K562 (cell line): ENCODE data around the gene FGGY. TPM values are rescaled to one million over a fixed set of nuclear protein-coding genes. Genes with fewer than 3 reads are reported as not detected.

Experiments
- ATAC-seq: fragments of 200-7000 bp; cut with Tn5 transposase; 3 replicates; pipeline ENCODE4 v1.9.1; 2020; ENCODE audit warnings: moderate library complexity
- BruUV-seq: library from RNA; stranded (reverse); fragments of 400-500 nt; replicated peaks from 2 replicates; lab custom pipeline; 2021; lab: Mats Ljungman, UMichigan
- CTCF ChIA-PET: fragments of 300-600 bp; formaldehyde crosslinking; extraction: SDS; loops from one replicate; lab custom pipeline; 2021; ENCODE audit warnings: low intra/inter-chr PET ratio; lab: Yijun Ruan, JAX
- POLR2A ChIA-PET: fragments of 300-600, 350-650 bp; sonication (Branson Sonifier 250); formaldehyde crosslinking; extraction: SDS; loops from one replicate; lab custom pipeline; 2021; ENCODE audit warnings: antibody characterized with exemption, inconsistent platforms; lab: Yijun Ruan, JAX
- DNase-seq, 4 experiments: peaks; one replicate each; pipeline versions ENCODE4 v3.0.0 to v3.0.0-alpha.2; 2011 to 2018; ENCODE audit warnings: low spot score in 3 of 4, mixed read lengths in 3 of 4; ENCODE audit errors: extremely low read depth in 1 of 4
- FAIRE-seq: peaks from 2 replicates; lab custom pipeline; 2011; peaks lifted over from hg19 to GRCh38; lab: Jason Lieb, UNC
- H2AFZ ChIP-seq: 2 replicates; pipeline ENCODE4 v1.6.0; 2011; ENCODE audit warnings: low read depth, low read length, control low read depth, inconsistent platforms
- H3K27ac ChIP-seq: fragments of 200-600 bp; 3 replicates; pipeline ENCODE4 v1.8.0; 2011; ENCODE audit warnings: low read depth, mild to moderate bottlenecking, control low read depth, inconsistent platforms, low read length, moderate library complexity, mixed read lengths; ENCODE audit errors: extremely low read depth
- H3K27me3 ChIP-seq, 2 experiments: fragments of 300-600 bp in 1 of 2; 2 replicates in 1 of 2; 3 replicates in 1 of 2; pipeline versions ENCODE4 v1.6.0 to v1.8.0; 2011; ENCODE audit warnings: inconsistent platforms in 2 of 2, low read length in 2 of 2, mild to moderate bottlenecking in 1 of 2, mixed read lengths in 1 of 2, moderate library complexity in 1 of 2; ENCODE audit not compliant: control insufficient read depth in 2 of 2, insufficient read depth in 2 of 2
- H3K36me3 ChIP-seq: fragments of 300-600 bp; 3 replicates; pipeline ENCODE4 v1.8.0; 2011; ENCODE audit warnings: mild to moderate bottlenecking, low read length, inconsistent platforms; ENCODE audit not compliant: control insufficient read depth, insufficient read depth
- H3K4me1 ChIP-seq, 2 experiments: fragments of 200-600 bp in 1 of 2; replicated peaks in 1 of 2; 2 replicates in 1 of 2; 3 replicates in 1 of 2; pipeline versions ENCODE4 v1.5.1 to v1.8.0; 2011; ENCODE audit warnings: inconsistent platforms in 2 of 2, low read length in 2 of 2, mild to moderate bottlenecking in 1 of 2, mixed read lengths in 1 of 2, moderate library complexity in 1 of 2; ENCODE audit not compliant: control insufficient read depth in 2 of 2, insufficient read depth in 2 of 2
- H3K4me2 ChIP-seq: 2 replicates; pipeline ENCODE4 v1.6.1; 2011; ENCODE audit warnings: low read length, control low read depth, inconsistent platforms, mixed read lengths; ENCODE audit not compliant: insufficient read depth
- H3K4me3 ChIP-seq: fragments of 200-600 bp; sonication (generic), shearing (Covaris generic); 2 replicates; pipeline ENCODE4 v1.5.1; 2016; ENCODE audit warnings: control low read depth, inconsistent platforms
- H3K79me2 ChIP-seq: fragments of 200-600 bp; 3 replicates; pipeline ENCODE4 v1.8.0; 2011; ENCODE audit warnings: low read length, inconsistent platforms; ENCODE audit not compliant: control insufficient read depth, insufficient read depth
- H3K9ac ChIP-seq, 2 experiments: 2 replicates each; pipeline versions ENCODE4 v1.6.0 to v1.6.1; 2011; ENCODE audit warnings: low read depth in 2 of 2, low read length in 2 of 2, control low read depth in 1 of 2, inconsistent platforms in 1 of 2, mild to moderate bottlenecking in 1 of 2, mixed read lengths in 1 of 2; ENCODE audit not compliant: insufficient read depth in 1 of 2
- H3K9me1 ChIP-seq: one replicate; pipeline ENCODE4 v1.6.0; 2011; ENCODE audit warnings: inconsistent platforms, mild to moderate bottlenecking, low read length, moderate library complexity; ENCODE audit not compliant: control insufficient read depth, insufficient read depth
- H3K9me3 ChIP-seq: replicated peaks from 2 replicates; pipeline ENCODE4 v1.5.1; 2011; ENCODE audit warnings: low read depth, low read length, inconsistent platforms; ENCODE audit not compliant: control insufficient read depth, insufficient read depth
- H4K20me1 ChIP-seq: replicated peaks from 2 replicates; pipeline ENCODE4 v1.6.1; 2011; ENCODE audit warnings: low read length, inconsistent platforms, mixed read lengths; ENCODE audit not compliant: control insufficient read depth, insufficient read depth
- ETV6 ChIP-seq, 3 experiments: fragments of 150-350 bp in 1 of 3; sonication (generic) in 1 of 3; formaldehyde crosslinking in 1 of 3; IDR thresholded peaks; 2 replicates each; pipeline versions ENCODE4 v1.6.1 to v1.8.0; 2014 to 2022; ENCODE audit warnings: borderline replicate concordance in 2 of 3, low read depth in 2 of 3, antibody characterized with exemption in 1 of 3, low read length in 1 of 3, mild to moderate bottlenecking in 1 of 3, missing genetic modification reagents in 1 of 3
- FOXK2 ChIP-seq, 2 experiments: fragments of 450-650 bp; IDR thresholded peaks in 1 of 2; conservative IDR thresholded peaks in 1 of 2; 2 replicates each; pipeline ENCODE4 v1.6.1; 2016; ENCODE audit warnings: low read depth in 2 of 2, mild to moderate bottlenecking in 1 of 2
- GATAD2A ChIP-seq: fragments of 450-650 bp; IDR thresholded peaks from 2 replicates; pipeline ENCODE4 v1.6.1; 2017
- MCM7 ChIP-seq, 2 experiments: fragments of 450-650 bp; IDR thresholded peaks; 2 replicates each; pipeline ENCODE4 v1.6.1; 2016 to 2018
- PHF8 ChIP-seq: fragments of 200-600 bp; sonication (generic); IDR thresholded peaks from 2 replicates; pipeline ENCODE4 v1.6.1; 2012; ENCODE audit warnings: mixed run types, mild to moderate bottlenecking, inconsistent platforms, low read length, moderate library complexity, borderline replicate concordance
- RBM14 ChIP-seq: fragments of 200-400 bp; formaldehyde crosslinking; IDR thresholded peaks from 2 replicates; pipeline ENCODE4 v1.6.1; 2018; ENCODE audit warnings: low read depth, mild to moderate bottlenecking, low read length, moderate library complexity, borderline replicate concordance; ENCODE audit not compliant: insufficient read depth
- ZNF589 ChIP-seq: fragments of 200-800 bp; sonication (Bioruptor generic); IDR thresholded peaks from 2 replicates; pipeline ENCODE4 v1.6.1; 2016; ENCODE audit warnings: low read depth, missing genetic modification characterization, missing compliant biosample characterization
- WGBS: fragments of 100-300 bp; shearing (Covaris generic); methylation state at CpG from one replicate; pipeline ENCODE4 v1.1.6; 2016; ENCODE audit warnings: low coverage, mixed read lengths; ENCODE audit not compliant: insufficient coverage; ENCODE audit errors: missing lambda C conversion rate; 5-methylcytosine and 5-hydroxymethylcytosine counted together
- in situ Hi-C: fragments of 300-500 bp; cut with MboI; formaldehyde crosslinking; loops from 4 replicates; pipeline ENCODE4 v1.15.0; 2018; ENCODE audit warnings: inconsistent platforms, mixed read lengths
- intact Hi-C: fragments of 100-400 bp; cut with micrococcal nuclease; formaldehyde crosslinking; loops from 2 replicates; pipeline ENCODE4 v1.14.2; 2022
- polyA plus RNA-seq, 8 experiments: library from polyadenylated mRNA; depleted of rRNA in 4 of 8; stranded (reverse) in 5 of 8; unstranded in 3 of 8; fragments of >200 nt; fragmentation: Nextera tagmentation in 2 of 8; fragmentation: Illumina TruSeq in 1 of 8; extraction: Ambion mirVana in 2 of 8; extraction: Trizol in 1 of 8; gene quantifications; 2 replicates each; pipeline versions ENCODE4 v1.2.1 to v1.2.3, GENCODE V29; 2011 to 2014; ENCODE audit warnings: inconsistent platforms in 1 of 8, missing spikeins in 1 of 8
- total RNA-seq, 7 experiments: library from RNA; depleted of rRNA in 6 of 7; stranded (reverse); fragments of >200 nt in 6 of 7; fragmentation: Illumina TruSeq in 2 of 7; extraction: Trizol in 2 of 7; gene quantifications; 2 replicates each; pipeline versions ENCODE4 v1.2.1 to v1.2.3, GENCODE V29; 2011 to 2021; ENCODE audit warnings: low replicate concordance in 1 of 7
- TF ChIP-seq, protein P1 (sequence below): sonication (generic); formaldehyde crosslinking; IDR thresholded peaks from 2 replicates; pipeline ENCODE4 v1.8.1; 2023; ENCODE audit warnings: missing genetic modification reagents, mild to moderate bottlenecking, borderline replicate concordance

The FGGY gene
- total and polyA plus RNA-seq, 9 of the 15 experiments (the other 6 are each of a cell fraction or from before 2014, with no cell fraction given): 9.7 to 19.2 (median 12.6) TPM

DNA sequence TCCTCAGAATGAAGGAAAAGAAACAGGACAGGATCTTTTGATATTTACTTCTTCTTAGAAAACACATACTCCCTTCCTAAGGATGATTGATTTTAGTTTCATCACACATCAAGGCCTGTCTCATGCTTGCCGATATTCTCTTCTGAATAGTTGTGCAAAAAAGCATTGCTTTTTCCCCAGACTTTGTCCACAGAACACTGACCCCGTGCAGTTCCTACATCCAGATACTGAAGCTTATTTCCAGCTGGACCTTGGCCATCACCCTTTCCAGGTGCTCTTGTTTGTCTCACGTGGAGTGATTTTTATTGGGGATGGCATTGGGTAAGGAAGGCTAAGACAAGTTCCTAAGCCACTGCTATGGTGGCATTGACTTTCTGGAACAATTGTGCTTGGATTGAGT, 320.5 kb downstream of the FGGY start (continued):
- TF ChIP-seq FOXK2 (conservative IDR thresholded peaks at IDR 0.05 in 1 of 2, IDR thresholded peaks at IDR 0.05 in 1 of 2; ENCODE audit: low read depth in 2 of 2) (no peak), ZNF589 (CRISPR knock-in tag) (no peak), PHF8 (no peak)
- TF ChIP-seq, protein P1, sequence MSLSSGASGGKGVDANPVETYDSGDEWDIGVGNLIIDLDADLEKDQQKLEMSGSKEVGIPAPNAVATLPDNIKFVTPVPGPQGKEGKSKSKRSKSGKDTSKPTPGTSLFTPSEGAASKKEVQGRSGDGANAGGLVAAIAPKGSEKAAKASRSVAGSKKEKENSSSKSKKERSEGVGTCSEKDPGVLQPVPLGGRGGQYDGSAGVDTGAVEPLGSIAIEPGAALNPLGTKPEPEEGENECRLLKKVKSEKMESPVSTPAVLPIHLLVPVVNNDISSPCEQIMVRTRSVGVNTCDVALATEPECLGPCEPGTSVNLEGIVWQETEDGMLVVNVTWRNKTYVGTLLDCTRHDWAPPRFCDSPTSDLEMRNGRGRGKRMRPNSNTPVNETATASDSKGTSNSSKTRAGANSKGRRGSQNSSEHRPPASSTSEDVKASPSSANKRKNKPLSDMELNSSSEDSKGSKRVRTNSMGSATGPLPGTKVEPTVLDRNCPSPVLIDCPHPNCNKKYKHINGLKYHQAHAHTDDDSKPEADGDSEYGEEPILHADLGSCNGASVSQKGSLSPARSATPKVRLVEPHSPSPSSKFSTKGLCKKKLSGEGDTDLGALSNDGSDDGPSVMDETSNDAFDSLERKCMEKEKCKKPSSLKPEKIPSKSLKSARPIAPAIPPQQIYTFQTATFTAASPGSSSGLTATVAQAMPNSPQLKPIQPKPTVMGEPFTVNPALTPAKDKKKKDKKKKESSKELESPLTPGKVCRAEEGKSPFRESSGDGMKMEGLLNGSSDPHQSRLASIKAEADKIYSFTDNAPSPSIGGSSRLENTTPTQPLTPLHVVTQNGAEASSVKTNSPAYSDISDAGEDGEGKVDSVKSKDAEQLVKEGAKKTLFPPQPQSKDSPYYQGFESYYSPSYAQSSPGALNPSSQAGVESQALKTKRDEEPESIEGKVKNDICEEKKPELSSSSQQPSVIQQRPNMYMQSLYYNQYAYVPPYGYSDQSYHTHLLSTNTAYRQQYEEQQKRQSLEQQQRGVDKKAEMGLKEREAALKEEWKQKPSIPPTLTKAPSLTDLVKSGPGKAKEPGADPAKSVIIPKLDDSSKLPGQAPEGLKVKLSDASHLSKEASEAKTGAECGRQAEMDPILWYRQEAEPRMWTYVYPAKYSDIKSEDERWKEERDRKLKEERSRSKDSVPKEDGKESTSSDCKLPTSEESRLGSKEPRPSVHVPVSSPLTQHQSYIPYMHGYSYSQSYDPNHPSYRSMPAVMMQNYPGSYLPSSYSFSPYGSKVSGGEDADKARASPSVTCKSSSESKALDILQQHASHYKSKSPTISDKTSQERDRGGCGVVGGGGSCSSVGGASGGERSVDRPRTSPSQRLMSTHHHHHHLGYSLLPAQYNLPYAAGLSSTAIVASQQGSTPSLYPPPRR (CRISPR knock-in tag): no peak

DNA sequence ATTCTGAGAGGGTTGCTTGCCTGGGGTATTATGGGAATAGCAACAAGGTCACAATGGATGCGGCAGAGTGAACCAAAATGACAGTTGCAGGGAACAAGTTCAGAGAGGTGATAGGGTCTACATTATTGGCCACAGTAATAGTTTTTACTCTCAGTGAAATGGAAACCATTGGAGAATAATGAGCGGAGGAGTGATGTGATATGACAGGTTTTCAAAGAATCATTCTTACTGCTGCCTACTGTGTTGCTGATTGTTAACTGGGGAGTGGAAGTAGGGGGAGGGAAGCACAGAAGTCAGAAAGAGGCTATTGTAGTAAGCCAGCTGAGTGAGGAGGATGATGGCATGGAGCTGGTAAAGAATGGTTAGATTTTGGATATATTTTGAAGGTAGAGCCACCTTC, 322.7 kb downstream of the FGGY start:
- 39% methylated on average over 2 of the region's 2 CpGs for WGBS
- POLR2A ChIA-PET: no interaction called here

More for the DNA sequence above, 322.7 kb downstream of the FGGY start:
- ATAC-seq: no peak
- Histone ChIP-seq H3K4me3 (no peak overlapping the region), H3K27me3 (no peaks in the 10 kb centered on the region), H3K79me2 (no peaks in the 10 kb centered on the region), H3K9ac (no peak overlapping the region), H3K36me3 (no peaks in the 10 kb centered on the region), H3K27ac (no peak overlapping the region), H3K9me1 (no peaks in the 10 kb centered on the region), H3K4me1 (no peaks in the 10 kb centered on the region), H3K9me3 (no peaks in the 10 kb centered on the region), H4K20me1 (no peaks in the 10 kb centered on the region), H2AFZ (no peak overlapping the region), H3K4me2 (no peak overlapping the region)
- FAIRE-seq: no peak
- CTCF ChIA-PET: no interaction called here
- no peak for TF ChIP-seq RBM14
- TF ChIP-seq ETV6 (IDR thresholded peaks at IDR 0.05; ENCODE audit: borderline replicate concordance in 1 of 2, low read depth in 2 of 2, low read length in 1 of 2): no peak
- TF ChIP-seq ETV6 (CRISPR knock-in tag; IDR thresholded peaks at IDR 0.05; ENCODE audit: borderline replicate concordance): no peak
- TF ChIP-seq MCM7 (IDR thresholded peaks at IDR 0.05): no peak
- no peak for TF ChIP-seq GATAD2A
- BruUV-seq: no TSS peak
- intact Hi-C loops (no loop called here), in situ Hi-C loops (no loop called here)
- no peak for DNase-seq
